ENCODE data around the gene HSPA1L. TPM values are rescaled to one million over a fixed set of nuclear protein-coding genes. Genes with fewer than 3 reads are reported as not detected.

HSPA1L gene
- total RNA-seq, 1 donor from 2014 or later = 0.49 TPM

DNA sequence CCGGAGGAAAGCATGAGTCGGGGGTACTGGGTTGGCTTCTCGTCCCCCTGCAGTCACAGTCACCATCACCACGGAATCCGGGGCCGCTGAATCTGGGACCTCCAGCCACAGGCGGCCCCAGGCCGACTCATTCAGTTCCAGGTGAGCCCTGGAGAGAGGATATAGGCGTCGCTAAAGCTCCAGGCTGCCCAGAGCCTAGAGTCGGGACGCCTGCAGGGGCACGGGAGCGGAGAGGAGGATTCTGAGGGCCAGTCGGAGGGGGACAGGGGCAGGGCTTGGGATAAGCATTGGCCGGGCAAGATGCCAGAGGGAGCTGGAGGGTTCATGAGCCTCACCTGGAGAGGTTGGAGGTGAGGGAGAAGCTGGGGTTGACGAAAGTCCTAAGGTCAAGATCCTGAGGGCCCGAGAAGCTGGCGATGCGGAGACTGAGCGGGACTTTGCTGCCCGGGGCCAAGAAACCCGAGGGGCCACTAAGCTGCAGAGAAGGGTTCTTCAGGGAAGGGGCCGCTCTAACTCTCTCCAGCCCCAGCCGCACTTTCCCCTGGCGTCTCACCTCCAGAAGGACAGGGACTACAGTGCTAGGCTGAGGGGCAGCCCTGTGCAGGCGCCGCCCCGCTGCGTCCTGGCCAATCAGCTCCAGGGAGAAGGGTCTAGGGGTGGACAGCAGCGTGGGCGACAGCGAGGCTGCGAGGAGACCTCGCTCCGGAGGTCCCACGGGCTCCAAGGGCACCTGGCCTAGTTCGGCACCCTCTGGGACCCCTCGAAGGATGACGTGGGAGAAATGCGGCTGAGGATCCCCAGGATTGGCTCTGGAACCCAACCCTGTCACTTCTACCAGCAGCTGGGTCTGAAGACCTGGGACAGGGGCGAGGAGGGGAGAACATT is 48.9 kb downstream of the HSPA1L start:
- peaks cover 32% of the 10 kb centered on the region for H3K4me1 Mint-ChIP-seq
- H3K9me3 Mint-ChIP-seq = no peaks in the 10 kb centered on the region
- DNase-seq (ENCODE audit: low spot score) = peak; percentile 35
- no peak for TF ChIP-seq EZH2 (IDR thresholded peaks at IDR 0.05)
- no peak for TF ChIP-seq EZH2phosphoT487 (IDR thresholded peaks at IDR 0.05)
- TF ChIP-seq, protein P1, sequence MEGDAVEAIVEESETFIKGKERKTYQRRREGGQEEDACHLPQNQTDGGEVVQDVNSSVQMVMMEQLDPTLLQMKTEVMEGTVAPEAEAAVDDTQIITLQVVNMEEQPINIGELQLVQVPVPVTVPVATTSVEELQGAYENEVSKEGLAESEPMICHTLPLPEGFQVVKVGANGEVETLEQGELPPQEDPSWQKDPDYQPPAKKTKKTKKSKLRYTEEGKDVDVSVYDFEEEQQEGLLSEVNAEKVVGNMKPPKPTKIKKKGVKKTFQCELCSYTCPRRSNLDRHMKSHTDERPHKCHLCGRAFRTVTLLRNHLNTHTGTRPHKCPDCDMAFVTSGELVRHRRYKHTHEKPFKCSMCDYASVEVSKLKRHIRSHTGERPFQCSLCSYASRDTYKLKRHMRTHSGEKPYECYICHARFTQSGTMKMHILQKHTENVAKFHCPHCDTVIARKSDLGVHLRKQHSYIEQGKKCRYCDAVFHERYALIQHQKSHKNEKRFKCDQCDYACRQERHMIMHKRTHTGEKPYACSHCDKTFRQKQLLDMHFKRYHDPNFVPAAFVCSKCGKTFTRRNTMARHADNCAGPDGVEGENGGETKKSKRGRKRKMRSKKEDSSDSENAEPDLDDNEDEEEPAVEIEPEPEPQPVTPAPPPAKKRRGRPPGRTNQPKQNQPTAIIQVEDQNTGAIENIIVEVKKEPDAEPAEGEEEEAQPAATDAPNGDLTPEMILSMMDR (IDR thresholded peaks at IDR 0.05) = no peak
- Histone ChIP-seq H3K79me2 (ENCODE audit: low read depth) (no peaks in the 10 kb centered on the region), H2AFZ (replicated peaks) (no peak overlapping the region), H3K9ac (no peak overlapping the region), H3K27me3 (no peaks in the 10 kb centered on the region), H3K4me1 (peaks cover 23% of the 10 kb centered on the region), H3K9me3 (ENCODE audit: low read depth) (no peaks in the 10 kb centered on the region), H3F3A (ENCODE audit: low read depth) (peaks cover 18% of the 10 kb centered on the region), H3K4me3 (no peak overlapping the region), H3K36me3 (no peaks in the 10 kb centered on the region), H3K4me2 (peak overlapping the region; percentile 37), H3K27ac (no peak overlapping the region), H4K20me1 (ENCODE audit: low read depth) (no peaks in the 10 kb centered on the region)
- peaks cover 12% of the 10 kb centered on the region for H3K36me3 Mint-ChIP-seq
- no peak overlapping the region for H3K4me3 Mint-ChIP-seq
- no peak overlapping the region for H3K27ac Mint-ChIP-seq
- H3K27me3 Mint-ChIP-seq (ENCODE audit: insufficient read depth, low read depth) = peaks cover 3% of the 10 kb centered on the region

DNA sequence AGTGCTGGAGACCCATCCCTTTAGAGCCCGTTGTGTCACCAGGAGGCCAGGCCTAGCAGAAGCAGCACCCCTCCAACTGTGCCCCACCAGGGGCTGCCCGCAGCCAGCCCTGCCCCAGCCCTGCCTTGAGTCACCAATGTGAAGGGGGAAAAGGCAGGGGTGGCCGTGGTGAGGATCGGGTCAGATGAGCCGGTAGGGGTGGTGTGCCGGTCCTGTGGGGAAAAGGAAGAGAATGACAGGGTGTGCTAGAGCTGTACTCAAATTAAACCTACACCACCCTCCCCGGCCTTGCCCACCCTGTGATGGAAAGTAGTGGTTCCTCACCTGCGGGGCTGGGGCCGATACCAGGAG is 49.5 kb downstream of the HSPA1L start:
- Histone ChIP-seq H3K27me3 (no peaks in the 10 kb centered on the region), H3K9ac (no peak overlapping the region), H3K36me3 (no peaks in the 10 kb centered on the region), H2AFZ (replicated peaks) (no peak overlapping the region), H3K4me3 (no peak overlapping the region), H3K4me1 (peaks cover 23% of the 10 kb centered on the region), H3K9me3 (ENCODE audit: low read depth) (no peaks in the 10 kb centered on the region), H4K20me1 (ENCODE audit: low read depth) (no peaks in the 10 kb centered on the region), H3K4me2 (no peak overlapping the region), H3K79me2 (ENCODE audit: low read depth) (no peaks in the 10 kb centered on the region), H3K27ac (no peak overlapping the region), H3F3A (ENCODE audit: low read depth) (peaks cover 18% of the 10 kb centered on the region)
- TF ChIP-seq, protein P1 (IDR thresholded peaks at IDR 0.05) = no peak
- TF ChIP-seq EZH2phosphoT487 (IDR thresholded peaks at IDR 0.05) (no peak), EZH2 (IDR thresholded peaks at IDR 0.05) (no peak)
- no peak overlapping the region for H3K4me3 Mint-ChIP-seq
- peaks cover 18% of the 10 kb centered on the region for H3K36me3 Mint-ChIP-seq
- peaks cover 3% of the 10 kb centered on the region for H3K27me3 Mint-ChIP-seq (ENCODE audit: insufficient read depth, low read depth)
- peaks cover 32% of the 10 kb centered on the region for H3K4me1 Mint-ChIP-seq
- H3K27ac Mint-ChIP-seq = peak overlapping the region; percentile 42
- no peaks in the 10 kb centered on the region for H3K9me3 Mint-ChIP-seq
- DNase-seq (ENCODE audit: low spot score) = no peak

DNA sequence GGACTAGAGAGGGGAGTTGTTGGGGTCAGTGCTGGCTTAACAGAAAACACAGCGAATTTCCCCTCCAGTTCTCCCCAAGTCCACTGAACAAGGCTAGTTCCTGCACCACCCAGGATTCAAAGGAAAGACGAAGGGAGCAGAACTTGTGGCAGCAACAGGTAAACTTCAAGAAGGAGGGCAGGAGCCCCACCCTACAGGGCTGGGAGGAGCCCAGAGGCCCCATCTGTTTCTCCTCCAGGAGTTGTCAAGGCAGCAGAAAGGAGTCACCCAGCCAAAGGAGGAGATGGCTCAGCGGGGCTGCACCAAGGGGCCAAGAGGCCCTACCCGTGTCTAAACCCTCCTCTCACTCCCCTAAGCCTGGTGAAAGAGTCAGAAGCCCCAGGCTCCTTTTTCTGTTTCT is 50.9 kb downstream of the HSPA1L start:
- peak overlapping the region; percentile 54 for H3K4me3 Mint-ChIP-seq
- H3K4me1 Mint-ChIP-seq = peaks cover 29% of the 10 kb centered on the region
- Histone ChIP-seq H3K9ac (no peak overlapping the region), H3K27me3 (no peaks in the 10 kb centered on the region), H3K4me1 (peaks cover 23% of the 10 kb centered on the region), H3K36me3 (no peaks in the 10 kb centered on the region), H3K4me2 (peak overlapping the region; percentile 58), H3K9me3 (ENCODE audit: low read depth) (no peaks in the 10 kb centered on the region), H3K4me3 (no peak overlapping the region), H3K79me2 (ENCODE audit: low read depth) (no peaks in the 10 kb centered on the region), H4K20me1 (ENCODE audit: low read depth) (no peaks in the 10 kb centered on the region), H3F3A (ENCODE audit: low read depth) (peaks cover 18% of the 10 kb centered on the region), H2AFZ (replicated peaks) (no peak overlapping the region), H3K27ac (peak overlapping the region; percentile 42)
- DNase-seq (ENCODE audit: low spot score) = no peak
- H3K27ac Mint-ChIP-seq = peak overlapping the region; percentile 86
- TF ChIP-seq EZH2phosphoT487 (IDR thresholded peaks at IDR 0.05) (no peak), EZH2 (IDR thresholded peaks at IDR 0.05) (no peak)
- TF ChIP-seq, protein P1 (IDR thresholded peaks at IDR 0.05) = no peak
- peaks cover 28% of the 10 kb centered on the region for H3K36me3 Mint-ChIP-seq
- H3K27me3 Mint-ChIP-seq (ENCODE audit: insufficient read depth, low read depth) = peaks cover 4% of the 10 kb centered on the region
- H3K9me3 Mint-ChIP-seq = no peaks in the 10 kb centered on the region
